GM21423 (cell line): ENCODE measurements around the gene ALDH3B1.
A peak's percentile ranks its signal among the peaks of the same experiment; 100 is the strongest.

ENCODE experiments used
- ATAC-seq: cut with Tn5 transposase; IDR thresholded peaks from one replicate; pipeline ENCODE4 v1.9.1; 2021; ENCODE audit warnings: mild to moderate bottlenecking, moderate library complexity; ENCODE audit not compliant: unreplicated experiment

ALDH3B1 gene

DNA sequence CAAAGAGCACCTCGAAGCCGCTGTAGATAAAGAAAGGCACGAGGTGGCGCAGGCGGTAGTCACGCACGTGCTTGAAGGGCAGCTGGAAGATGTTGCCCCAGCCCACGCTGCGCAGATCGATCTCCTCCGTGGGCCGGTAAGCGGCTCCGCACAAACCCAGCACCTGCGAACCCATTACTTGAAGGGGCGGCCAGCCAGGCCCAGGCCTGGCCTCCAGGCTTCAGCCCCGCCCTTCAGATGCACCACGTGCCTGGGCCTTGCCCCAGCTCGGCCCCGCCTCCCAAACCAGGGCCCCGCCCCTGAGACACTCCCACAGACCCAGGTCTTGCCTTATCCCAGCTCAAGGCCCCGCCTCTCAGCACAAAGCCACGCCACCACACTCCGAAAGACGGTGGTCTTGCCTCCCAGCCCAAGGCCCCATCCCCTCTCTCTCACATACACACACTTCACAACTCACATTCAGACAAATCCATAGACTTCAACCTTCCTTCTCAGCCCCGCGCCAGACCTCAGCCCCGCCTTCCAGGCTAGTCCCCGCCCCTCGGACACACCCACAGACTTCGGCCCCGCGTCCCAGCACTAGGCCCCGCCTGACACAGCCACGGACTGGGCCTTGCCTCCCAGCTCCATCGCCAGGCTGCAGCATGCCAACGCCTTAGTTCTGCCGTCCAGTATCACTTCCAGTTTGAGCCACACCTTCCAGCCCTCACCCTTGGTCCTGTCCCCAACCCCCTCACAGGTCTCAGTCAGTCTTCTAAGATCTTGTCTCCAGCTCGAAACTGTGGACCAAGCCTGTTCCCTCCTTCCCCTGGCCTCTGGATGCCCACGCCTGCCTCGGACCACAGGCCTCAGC is 13.3 kb upstream of the ALDH3B1 start:
- ATAC-seq: no peak

DNA sequence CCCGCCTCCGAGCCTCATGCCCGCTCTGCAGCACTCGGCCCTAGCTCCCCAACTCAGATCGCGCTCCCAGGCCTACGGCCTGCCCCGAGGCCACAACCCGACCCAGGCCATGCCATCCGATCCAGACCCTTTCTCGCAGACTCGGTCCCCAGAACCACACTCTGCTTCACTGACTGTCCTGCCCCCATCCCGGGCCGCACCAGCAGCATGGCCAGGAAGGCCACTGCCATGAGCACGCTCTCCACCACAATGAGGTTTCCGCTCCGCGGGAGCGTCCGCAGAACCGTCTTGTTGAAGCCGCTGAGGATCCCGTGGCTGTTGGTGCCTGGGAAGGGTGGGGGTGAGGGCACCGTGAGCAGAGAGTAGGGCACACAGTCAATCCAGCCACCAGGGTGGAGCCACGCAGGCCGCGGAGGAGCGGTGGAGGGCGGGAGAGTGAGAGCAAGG is 12.6 kb upstream of the ALDH3B1 start:
- no peak for ATAC-seq

DNA sequence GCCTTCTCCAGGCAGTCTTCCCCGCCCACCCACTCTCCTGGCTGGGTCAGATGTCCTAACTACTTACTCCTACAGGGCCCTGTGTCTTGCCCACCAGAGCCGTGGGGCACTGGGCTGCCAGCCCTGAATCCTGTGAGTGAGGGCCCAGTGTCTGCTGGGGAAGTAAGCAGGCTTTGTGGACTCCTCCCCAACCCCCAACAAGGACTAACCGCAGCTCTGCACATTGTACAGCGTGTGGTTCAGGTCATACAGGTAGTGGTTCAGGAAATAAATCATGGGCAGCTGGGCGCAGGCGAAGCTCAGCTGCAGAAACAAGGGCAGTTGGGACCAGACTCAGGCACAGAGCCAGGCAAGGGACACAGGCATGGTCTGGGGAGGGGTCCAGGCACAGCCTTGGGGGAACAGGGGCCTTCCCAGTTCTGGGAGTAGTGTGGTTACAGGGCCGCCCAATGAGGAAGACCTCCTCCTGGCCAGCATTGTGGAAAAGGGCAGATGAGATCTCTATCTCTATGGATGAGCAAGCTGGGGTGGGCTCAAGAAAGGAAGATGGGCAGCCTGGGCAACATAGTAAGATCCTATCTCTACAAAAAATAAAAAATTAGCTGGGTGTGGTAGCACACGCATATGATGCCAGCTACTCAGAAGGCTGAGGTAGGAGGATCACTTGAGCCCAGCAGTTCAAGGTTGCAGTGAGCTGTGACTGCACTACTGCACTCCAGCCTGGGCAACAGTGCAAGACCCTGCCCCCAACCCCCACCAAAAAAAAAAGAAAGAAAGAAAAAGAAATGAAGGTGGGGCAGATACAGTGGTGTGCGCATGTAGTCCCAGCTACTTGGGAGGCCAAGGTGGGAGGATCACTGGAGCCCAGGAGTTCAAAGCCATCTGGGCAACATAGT is 11.7 kb upstream of the ALDH3B1 start:
- no peak for ATAC-seq

DNA sequence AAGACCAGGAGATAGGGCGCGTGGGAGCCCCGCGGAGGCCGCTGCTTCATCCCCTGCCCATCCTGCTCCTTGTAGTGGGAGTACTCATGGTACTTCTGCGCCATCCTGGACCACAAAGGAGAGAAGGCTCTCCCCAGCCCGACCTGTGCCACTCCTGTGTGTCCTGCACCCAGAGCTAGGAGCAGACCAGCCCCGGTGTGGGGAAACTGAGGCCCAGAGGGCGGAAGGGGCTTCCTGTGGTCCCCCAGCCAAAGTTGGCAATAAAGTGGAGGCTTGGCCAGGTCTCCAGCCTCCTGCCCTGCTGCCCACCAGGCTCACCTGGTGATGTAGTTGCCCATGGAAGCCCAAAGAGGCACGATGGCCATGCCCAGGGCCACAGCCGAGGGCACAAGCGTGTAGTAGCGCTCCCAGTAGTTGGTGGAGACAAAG is 10.9 kb upstream of the ALDH3B1 start:
- no peak for ATAC-seq

DNA sequence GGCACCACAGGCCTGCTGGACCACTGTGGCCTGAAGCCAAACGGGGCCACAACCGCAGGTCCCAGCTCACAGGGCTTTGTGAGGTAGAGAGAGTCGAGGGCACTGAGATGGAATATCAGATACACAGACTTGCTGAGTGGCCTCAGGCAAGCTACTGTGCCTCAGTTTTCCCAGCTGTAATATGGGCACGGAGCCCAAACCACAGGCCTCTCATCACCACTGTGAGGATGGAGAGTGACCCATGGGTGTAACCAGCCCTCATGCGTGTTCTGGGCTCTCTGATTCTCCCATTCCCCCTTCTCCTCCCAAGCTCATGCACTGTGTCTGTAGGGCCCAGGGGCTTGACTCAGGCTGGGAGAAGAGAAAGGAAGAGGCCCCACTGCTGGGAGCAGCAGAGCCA is 10.4 kb upstream of the ALDH3B1 start:
- ATAC-seq: no peak

DNA sequence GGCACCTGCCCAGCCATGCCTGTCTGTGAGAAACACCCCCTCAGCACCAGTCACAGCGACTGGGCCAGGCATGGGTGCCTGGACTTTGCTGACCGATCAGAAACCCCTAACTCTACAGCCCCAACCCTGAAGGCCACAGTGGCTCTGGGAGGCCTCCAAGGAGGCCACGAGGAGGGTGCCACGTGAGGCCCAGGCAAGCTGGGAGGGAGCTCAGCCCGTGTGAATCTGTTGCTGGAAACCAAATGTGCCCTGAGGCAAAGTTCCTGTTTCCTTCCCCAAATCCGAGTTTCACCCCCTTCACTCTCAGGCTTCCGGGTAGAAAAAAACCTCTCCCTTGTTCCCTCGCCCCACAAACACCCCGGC is 7.6 kb upstream of the ALDH3B1 start:
- peak; percentile 24 for ATAC-seq

DNA sequence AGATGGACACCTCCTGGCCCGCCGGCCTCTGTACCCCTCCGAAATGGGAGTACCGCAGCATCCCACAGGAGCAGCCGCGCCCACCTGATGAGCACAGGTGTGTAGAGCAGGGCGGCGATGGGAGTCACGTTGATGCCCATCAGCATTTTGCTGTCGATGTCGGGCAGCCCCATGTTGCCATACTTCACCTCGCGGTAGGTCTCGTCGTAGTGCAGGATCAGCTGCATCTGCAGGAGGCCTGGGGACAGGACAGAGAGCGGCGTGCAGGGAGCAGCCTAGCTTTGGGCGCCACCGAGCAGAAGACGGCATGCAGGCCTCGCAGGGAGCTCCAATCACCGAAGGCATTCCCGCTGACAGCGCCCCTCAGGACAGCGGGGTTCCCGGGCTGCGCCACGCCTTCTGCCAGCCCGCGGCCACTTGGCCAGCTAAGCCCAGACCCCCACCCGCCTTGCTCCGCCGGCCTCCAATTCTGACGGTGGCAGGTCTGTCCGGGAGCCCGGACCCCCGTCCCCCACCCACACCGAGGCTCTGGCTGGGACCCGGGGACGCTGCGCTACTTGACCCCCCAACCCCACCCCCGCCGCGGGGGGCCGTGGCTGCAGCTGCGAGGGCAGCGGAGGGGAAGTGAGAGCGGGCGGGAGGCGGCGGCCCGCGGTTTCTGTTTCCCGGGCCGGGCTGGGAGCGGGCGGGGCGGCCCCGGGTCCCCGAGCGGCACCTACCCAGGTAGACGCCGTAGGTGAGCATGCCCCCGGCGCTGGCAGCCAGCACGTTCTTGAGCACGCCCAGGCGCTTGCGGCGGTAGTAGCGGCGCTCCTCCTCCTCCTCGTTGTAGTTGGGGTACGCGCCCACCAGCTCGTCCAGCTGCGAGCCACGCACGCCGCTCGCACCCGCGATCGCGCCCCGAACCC is 6.9 kb upstream of the ALDH3B1 start:
- ATAC-seq: peak; percentile 40

DNA sequence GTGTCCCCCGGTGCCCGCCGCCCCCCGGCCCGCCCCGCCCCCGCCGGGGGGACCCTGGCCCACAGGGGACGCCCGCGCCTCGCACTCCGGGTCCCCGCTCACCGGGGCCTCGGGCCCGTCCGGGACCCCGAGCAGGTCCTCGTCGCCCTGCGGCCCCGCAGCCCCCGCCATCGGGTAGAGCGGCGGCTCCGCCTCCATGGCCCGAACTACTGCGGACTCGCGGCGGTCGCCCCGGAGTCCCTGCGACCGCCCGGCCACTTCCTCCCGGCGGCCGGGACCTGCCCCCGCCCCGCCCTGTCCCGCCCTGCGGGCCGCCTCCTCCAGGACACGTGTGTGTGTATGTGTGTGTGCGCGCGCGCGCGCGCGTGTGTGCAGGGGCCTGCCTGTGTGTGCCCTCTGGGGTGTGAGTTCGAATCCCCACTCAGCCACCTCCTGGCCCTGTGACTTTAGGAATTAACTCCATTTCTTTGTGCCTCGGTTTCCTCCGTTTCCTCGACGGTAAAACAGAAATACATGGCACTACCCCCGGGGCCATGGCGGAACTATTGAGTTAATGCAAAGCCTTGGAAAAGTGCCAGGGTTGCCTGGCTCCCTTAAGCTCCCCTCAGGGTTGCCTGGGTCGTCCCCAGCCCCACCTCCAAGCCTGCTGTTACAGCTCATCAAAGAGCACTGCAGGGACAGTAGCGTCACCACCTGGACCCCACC is 6.1 kb upstream of the ALDH3B1 start, which contains the start of gene UNC93B1:
Gene UNC93B1 (minus strand): TSS at position 252 of the 705 bp plus-strand sequence. CDS start 54 bp downstream, at position 198.
- peak; percentile 55 for ATAC-seq

DNA sequence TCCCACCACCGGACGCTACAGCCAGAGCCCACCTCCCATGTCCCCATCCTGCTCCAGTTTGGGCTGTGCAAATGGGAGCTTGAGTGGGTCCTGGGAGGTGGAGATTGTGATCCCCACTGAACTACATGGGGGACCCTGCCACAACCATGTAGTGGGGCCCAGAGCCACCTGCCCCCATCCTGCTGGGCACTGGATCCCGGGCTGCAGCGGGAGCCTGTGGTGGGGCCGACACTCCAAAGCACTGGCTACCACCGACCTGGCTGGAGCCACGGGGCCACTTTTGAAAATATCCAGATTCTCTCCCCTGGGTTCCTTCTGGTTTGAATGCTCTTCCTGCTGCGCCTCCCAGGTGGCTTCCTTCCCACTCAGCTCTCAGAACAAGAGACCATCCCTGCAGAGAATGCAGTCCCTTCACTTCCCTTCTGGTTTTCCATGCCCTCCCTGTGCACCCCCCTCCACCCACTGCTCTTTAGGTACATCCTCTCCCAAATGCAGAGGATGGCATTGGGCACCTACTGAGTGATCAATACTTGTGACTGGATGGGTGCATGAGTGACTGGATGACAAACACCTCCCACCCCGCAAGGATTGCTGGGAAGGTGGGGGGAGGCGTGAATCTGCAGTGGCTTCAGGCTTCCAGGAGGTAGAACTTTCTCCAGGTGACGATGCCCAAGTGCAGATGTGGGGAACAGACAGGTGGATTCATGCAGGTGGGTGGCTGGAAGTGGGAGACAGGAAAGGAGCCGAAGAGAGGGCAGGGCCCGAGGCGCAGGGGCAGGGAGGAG is 5.4 kb upstream of the ALDH3B1 start:
- ATAC-seq: no peak

DNA sequence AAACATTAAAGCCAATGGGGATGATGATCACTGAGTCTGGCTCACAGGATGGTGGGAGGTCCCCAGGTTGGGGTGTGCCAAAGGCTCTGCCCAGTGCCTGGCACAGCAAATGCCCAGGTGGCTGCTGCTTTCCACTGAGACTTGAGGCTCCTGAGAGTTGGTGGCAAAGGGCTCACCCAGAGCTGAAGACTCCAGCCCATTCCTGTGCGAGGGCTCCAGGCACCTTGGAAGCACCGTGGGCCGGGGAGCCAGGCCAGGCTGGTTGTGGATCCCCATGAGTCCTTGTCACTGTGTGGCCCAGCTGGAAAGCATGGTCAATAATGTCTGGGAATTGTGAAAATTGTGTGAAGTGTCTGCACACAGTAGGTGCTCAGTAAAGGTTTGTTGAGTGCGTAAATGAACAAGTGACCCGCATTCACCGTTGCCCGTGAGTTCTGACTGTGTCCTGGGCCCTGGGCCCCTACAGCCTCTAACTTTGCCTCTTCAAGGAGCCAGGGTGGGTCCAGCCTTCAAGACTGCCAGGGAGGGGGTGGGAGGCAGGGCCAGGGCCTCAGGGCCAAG is 3.4 kb upstream of the ALDH3B1 start:
- no peak for ATAC-seq

DNA sequence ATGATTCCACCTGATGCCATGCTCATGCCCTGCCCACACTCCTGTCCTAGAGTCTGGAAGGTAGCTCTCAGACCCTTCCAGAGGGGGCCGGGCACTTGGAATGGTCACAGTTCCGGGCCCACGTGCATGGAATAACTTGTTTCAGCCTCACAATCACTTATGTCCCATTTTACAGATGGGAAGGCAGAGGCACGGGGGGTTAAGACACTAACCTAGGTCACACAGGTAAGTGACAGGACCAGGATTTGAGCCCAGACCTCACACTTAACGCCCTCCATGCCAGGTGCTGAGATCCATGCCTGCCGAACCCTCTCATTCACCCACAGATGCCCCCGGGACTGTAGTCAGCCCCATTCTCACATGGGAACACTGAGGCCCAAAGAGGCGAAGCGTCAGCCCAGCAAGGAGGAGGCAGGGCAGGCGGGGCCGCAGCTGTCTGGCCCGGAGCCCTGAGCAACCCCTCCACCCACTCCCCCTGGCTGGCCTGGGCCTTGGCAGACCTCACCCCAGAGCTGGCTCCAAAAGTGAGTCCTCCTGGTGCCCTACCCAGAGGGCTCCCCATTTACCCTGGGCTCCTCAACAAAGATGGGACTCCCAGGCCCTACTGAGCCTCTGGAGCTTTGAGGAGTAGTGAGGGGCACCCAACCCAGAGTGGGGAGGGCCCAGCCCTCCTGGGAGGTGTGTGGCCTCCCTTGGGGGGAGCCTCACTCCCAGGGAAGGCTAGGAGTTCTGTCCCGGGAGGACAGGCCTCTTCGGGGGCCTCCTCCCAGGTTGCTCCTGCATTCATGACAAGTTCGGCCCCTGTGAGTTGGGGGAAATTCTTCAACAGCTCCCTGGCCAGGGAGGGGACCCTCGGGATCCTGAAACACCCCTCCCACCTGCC is 2.4 kb upstream of the ALDH3B1 start:
- no peak for ATAC-seq

DNA sequence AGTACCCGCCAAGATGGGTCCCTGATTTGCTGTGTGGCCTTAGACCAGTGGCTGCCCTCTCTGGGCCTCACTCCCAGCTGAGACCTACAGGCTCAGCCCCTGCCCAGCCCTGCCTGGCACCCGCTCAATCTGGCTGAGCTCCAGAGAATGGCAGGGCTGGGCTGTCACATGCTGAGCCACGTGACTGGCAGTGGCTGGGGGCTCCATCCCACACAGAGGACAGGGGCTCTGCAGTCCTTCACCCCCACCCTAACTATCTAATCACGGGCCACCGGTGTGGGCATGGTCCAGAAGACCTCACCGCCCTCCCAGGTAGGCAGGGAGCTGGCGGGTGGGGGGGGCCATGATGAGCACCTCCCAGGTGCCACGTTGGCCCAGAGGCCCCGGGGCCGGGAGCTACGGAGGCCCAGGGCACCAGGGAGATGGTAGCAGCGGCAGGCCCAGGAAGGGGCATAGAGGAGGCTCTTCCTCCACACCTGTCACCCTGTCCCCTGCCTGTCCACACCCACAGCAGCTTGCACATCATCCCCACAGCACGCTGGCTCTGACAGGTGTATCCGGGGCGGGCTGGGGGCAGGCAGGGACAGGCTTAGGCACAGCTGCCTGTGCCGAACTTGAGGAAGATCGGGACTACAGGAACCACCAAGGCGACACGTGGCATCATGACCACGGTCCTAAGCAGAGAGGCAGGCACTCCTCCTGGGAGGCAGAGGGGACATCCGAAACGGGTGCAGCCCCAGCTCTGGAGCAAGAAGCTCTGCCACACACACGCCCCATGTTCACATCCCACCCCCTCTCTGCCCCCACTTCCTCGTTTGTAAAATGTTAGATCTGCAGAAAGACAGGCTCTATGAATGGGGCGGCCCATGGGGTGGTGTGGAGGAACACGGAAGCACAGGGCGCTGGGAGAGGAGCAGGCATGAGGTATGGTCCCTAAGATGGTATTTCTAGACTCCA is 1.5 kb upstream of the ALDH3B1 start:
- no peak for ATAC-seq

DNA sequence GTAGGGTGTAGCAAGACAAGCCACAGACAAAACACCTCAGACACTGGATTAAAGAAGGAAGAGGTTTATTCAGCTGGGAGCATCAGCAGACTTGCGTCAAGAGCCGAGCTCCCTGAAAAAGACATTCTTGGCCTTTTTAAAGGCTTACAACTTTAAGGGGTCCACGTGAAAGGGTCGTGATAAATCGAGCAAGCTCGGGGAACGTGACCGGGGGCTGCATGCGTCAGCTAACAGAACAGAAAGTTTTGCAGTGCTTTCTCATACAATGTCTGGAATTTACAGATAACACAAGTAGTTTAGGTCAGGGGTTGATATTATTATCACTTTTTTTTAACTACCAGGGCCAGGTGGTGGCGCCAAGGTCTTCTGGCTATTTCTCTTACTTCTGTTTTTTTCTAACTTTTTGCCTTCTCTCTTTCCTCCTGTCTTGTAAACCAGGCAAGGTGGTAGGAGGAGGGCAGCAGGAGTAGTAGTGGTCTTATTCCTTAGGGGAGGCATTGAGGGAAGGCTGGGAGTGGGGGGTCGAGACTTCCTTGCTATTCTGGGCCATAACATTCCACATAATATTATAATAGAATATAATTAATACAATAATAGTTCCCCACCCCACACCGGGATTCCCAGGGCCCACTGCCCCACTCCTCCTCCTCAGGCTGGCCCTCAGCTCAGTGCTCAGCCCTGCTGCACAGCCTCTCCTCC is 587 bp upstream of the ALDH3B1 start:
- no peak for ATAC-seq

DNA sequence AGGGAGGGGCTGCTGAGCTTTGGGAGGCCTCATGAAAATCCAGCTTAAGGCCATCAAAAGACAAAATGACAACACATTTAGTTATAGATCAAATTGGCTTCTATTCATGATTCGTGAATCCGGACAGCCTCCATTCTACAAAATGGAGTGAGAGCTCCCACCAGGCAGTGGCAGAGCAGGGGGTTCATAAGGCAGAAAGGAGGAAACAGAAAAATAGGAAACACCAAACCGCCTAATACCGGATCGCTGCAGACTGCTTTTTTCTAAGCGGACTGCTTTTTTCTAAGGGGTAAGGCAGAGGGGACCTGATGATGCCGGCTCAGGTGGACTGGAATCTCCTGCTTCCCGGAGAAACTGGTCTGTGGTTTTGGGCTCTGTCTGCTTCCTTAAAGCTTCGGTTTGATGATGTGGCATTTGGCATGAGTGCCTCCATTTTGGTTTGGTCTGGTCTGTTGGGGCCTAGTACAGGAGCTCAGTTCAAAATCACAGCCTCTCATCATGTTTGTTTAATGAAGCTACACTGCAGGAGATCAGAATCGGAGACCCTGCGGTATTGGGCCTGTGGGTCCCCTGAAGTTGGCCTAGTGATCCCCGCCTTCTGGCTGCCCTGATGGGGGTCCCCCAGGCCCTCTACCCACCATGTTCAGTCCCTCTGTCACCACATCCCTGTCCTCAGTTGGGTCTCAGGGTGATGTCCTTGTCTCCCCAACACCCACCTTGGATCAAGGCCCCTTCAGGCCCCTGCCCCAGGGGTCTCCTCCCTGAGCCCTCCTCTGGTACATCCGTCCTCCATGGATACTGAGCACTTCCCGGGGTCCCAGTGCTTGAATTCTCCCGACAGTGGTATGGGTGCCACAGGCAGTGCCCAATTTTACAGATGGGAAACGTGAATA is 1.2 kb downstream of the ALDH3B1 start:
- no peak for ATAC-seq
